Measurements from ENCODE around the gene RHOH.

Gene RHOH

GRCh38 chr4:40256329-40256728 lies 59.5 kb downstream of the RHOH start:
- ATAC-seq: no peak

GRCh38 chr4:40256817-40257216 lies 60.0 kb downstream of the RHOH start:
- no peak for ATAC-seq
- TF ChIP-seq BACH2 (CRISPR knock-in tag; IDR thresholded peaks at IDR 0.05; ENCODE audit: borderline replicate concordance): no peak

More at GRCh38 chr4:40256329-40256728, 59.5 kb downstream of the RHOH start:
- TF ChIP-seq GLIS3 (CRISPR knock-in tag; IDR thresholded peaks at IDR 0.05) (no peak), CSRNP3 (CRISPR knock-in tag; IDR thresholded peaks at IDR 0.05) (no peak), ZC3H10 (CRISPR knock-in tag; IDR thresholded peaks at IDR 0.05) (no peak)

GRCh38 chr4:40258627-40259026 lies 61.8 kb downstream of the RHOH start:
- TF ChIP-seq TSHZ2 (CRISPR knock-in tag; IDR thresholded peaks at IDR 0.05): no peak
- TF ChIP-seq ZNF8 (CRISPR knock-in tag; IDR thresholded peaks at IDR 0.05): no peak
- TF ChIP-seq POU6F1 (CRISPR knock-in tag; IDR thresholded peaks at IDR 0.05; ENCODE audit: borderline replicate concordance, low read depth): no peak
- TF ChIP-seq ZFP30 (CRISPR knock-in tag; IDR thresholded peaks at IDR 0.05): no peak
- ATAC-seq: no peak

- ATAC-seq: no peak
- TF ChIP-seq PPARA (CRISPR knock-in tag; IDR thresholded peaks at IDR 0.05; ENCODE audit: borderline replicate concordance) (no peak), GLIS3 (CRISPR knock-in tag; IDR thresholded peaks at IDR 0.05) (no peak), ZC3H10 (CRISPR knock-in tag; IDR thresholded peaks at IDR 0.05) (no peak), BACH2 (CRISPR knock-in tag; IDR thresholded peaks at IDR 0.05; ENCODE audit: borderline replicate concordance) (no peak)
Measured at GRCh38 chr4:40261231-40262076, 64.6 kb downstream of the RHOH start.

GRCh38 chr4:40262077-40262528 lies 65.3 kb downstream of the RHOH start:
- TF ChIP-seq ZNF70 (CRISPR knock-in tag; IDR thresholded peaks at IDR 0.05) (no peak), PATZ1 (CRISPR knock-in tag; IDR thresholded peaks at IDR 0.05; ENCODE audit: borderline replicate concordance) (no peak), ISL1 (CRISPR knock-in tag; IDR thresholded peaks at IDR 0.05) (no peak), ZC3H10 (CRISPR knock-in tag; IDR thresholded peaks at IDR 0.05) (no peak), ZFP3 (CRISPR knock-in tag; IDR thresholded peaks at IDR 0.05) (no peak), BACH2 (CRISPR knock-in tag; IDR thresholded peaks at IDR 0.05; ENCODE audit: borderline replicate concordance) (no peak), ZNF8 (CRISPR knock-in tag; IDR thresholded peaks at IDR 0.05) (no peak)
- ATAC-seq: no peak

GRCh38 chr4:40262861-40263260 lies 66.0 kb downstream of the RHOH start:
- ATAC-seq: no peak
- no peak for TF ChIP-seq ZNF8 (CRISPR knock-in tag; IDR thresholded peaks at IDR 0.05)
- no peak for TF ChIP-seq ZFP3 (CRISPR knock-in tag; IDR thresholded peaks at IDR 0.05)
- TF ChIP-seq OSR1 (CRISPR knock-in tag; IDR thresholded peaks at IDR 0.05): no peak
- no peak for TF ChIP-seq CREB5 (CRISPR knock-in tag; IDR thresholded peaks at IDR 0.05; ENCODE audit: low read depth)
- TF ChIP-seq CSDC2 (CRISPR knock-in tag; IDR thresholded peaks at IDR 0.05): no peak
- no peak for TF ChIP-seq CSRNP3 (CRISPR knock-in tag; IDR thresholded peaks at IDR 0.05)

All from SK-N-SH treated with all-trans-retinoic acid at 6 μM for 48 hours (cell line).